ENCODE data around the gene RAD51B. TPM values are rescaled to one million over a fixed set of nuclear protein-coding genes. Genes with fewer than 3 reads are reported as not detected.

Gene RAD51B
- total and polyA plus RNA-seq, 9 of the 15 experiments (the other 6 are each of a cell fraction or from before 2014, with no cell fraction given) = 8.5 to 17.3 (median 11.3) TPM

DNA sequence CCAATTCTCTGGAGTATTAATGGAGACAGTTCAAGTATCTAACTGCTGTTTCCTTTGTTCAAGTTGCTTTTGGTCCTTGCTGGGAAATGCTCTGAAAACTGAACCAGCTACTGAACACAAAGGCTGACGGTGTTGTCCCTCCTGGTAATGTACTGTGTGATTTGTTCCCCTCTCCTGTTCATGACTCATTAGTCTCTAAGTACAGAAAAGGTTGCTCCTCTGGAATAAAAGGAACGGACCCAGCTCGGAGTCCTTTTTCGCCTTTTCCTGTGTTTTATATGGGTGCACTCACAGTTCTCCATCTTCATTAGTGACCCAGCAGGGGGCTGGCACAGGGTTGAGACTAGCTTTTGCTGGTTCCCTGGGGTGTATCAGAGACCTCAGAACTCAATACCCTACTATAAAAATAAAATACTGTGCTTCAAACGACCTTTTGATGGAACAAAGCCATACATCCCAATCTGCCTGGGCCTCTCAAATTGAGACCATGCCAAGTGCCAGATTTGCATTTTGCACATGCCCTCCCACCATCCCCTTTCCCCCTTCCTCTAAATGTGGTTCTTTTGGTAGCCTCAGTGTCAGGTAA, 269.7 kb downstream of the RAD51B start:
- H3K27me3 ChIP-seq (ENCODE audit: control insufficient read depth in 2 of 2, insufficient read depth in 2 of 2, low read length in 2 of 2) = no peaks in the 10 kb centered on the region
- H2AFZ ChIP-seq (ENCODE audit: low read depth, low read length) = no peak overlapping the region
- H3K36me3 ChIP-seq (ENCODE audit: control insufficient read depth, insufficient read depth, low read length) = no peaks in the 10 kb centered on the region
- H3K9me3 ChIP-seq (replicated peaks; ENCODE audit: control insufficient read depth, insufficient read depth, low read depth, low read length) = no peaks in the 10 kb centered on the region
- H3K27ac ChIP-seq (ENCODE audit: extremely low read depth, low read depth, low read length) = no peak overlapping the region
- DNase-seq (ENCODE audit: extremely low read depth in 1 of 4, low spot score in 3 of 4) = no peak
- no TSS peak for BruUV-seq (replicated peaks)
- ChIA-PET POLR2A (no interaction called here), CTCF (ENCODE audit: low intra/inter-chr PET ratio) (no interaction called here)
- H3K4me1 ChIP-seq (replicated peaks in 1 of 2; ENCODE audit: control insufficient read depth in 2 of 2, insufficient read depth in 2 of 2, low read length in 2 of 2) = peaks cover 4 to 5% of the 10 kb centered on the region in 2 experiments; a peak in 3 of 5 replicates
- no peaks in the 10 kb centered on the region for H3K9me1 ChIP-seq (ENCODE audit: control insufficient read depth, insufficient read depth, low read length)
- no peak overlapping the region for H3K9ac ChIP-seq (ENCODE audit: insufficient read depth in 1 of 2, low read depth in 2 of 2, low read length in 2 of 2)
- no peak overlapping the region for H3K4me3 ChIP-seq
- TF ChIP-seq DACH1 (IDR thresholded peaks at IDR 0.05; ENCODE audit: partially characterized antibody) = no peak
- TF ChIP-seq E2F8 (IDR thresholded peaks at IDR 0.05; ENCODE audit: low read depth, partially characterized antibody) = no peak
- TF ChIP-seq FOXK2 (conservative IDR thresholded peaks at IDR 0.05 in 1 of 2, IDR thresholded peaks at IDR 0.05 in 1 of 2; ENCODE audit: low read depth in 2 of 2) = no peak
- no peak for TF ChIP-seq SAP30 (IDR thresholded peaks at IDR 0.05; ENCODE audit: borderline replicate concordance, insufficient read depth, low read depth, low read length, poor library complexity, severe bottlenecking)
- TF ChIP-seq ELF2 (CRISPR knock-in tag; IDR thresholded peaks at IDR 0.05) = no peak
- in situ Hi-C loops (cut with MboI) = no loop called here
- 58% methylated on average over 4 of the region's 5 CpGs for WGBS (ENCODE audit: insufficient coverage, low coverage, missing lambda C conversion rate)
- intact Hi-C loops (cut with micrococcal nuclease) = loop anchor here (10.0 kb wide), 1 partner anchor 156 kb away; no protein-coding TSS in a partner anchor
- no peaks in the 10 kb centered on the region for H4K20me1 ChIP-seq (replicated peaks; ENCODE audit: control insufficient read depth, insufficient read depth, low read length)
- H3K4me2 ChIP-seq (ENCODE audit: insufficient read depth, low read length) = no peak overlapping the region
- FAIRE-seq = no peak
- no peaks in the 10 kb centered on the region for H3K79me2 ChIP-seq (ENCODE audit: control insufficient read depth, insufficient read depth, low read length)
- ATAC-seq = no peak

Data from K562 (cell line).